Keratinocyte (primary cell): Measurements from ENCODE around the gene GLB1L2.

ENCODE experiments used
- CTCF ChIP-seq, 3 experiments: IDR thresholded peaks in 1 of 3; conservative IDR thresholded peaks in 1 of 3; optimal IDR thresholded peaks in 1 of 3; 2 replicates in 2 of 3; 3 replicates in 1 of 3; pipeline versions ENCODE3 to v1.5.1; 2011; ENCODE audit warnings: low read length in 3 of 3, mild to moderate bottlenecking in 3 of 3, moderate library complexity in 2 of 3, control low read depth in 1 of 3, inconsistent platforms in 1 of 3; ENCODE audit not compliant: insufficient read depth in 2 of 3; ENCODE audit errors: extremely low read depth in 1 of 3
- EZH2 ChIP-seq: IDR thresholded peaks from one replicate; pipeline ENCODE4 v1.6.1; 2012; ENCODE audit warnings: inconsistent platforms, mild to moderate bottlenecking, low read length, moderate library complexity

- no peak for TF ChIP-seq CTCF (optimal IDR thresholded peaks at IDR 0.05 in 1 of 3, IDR thresholded peaks at IDR 0.05 in 1 of 3, conservative IDR thresholded peaks at IDR 0.05 in 1 of 3; ENCODE audit: extremely low read depth in 1 of 3, insufficient read depth in 2 of 3, low read length in 3 of 3)
- no peak for TF ChIP-seq EZH2
Measured at GRCh38 chr11:134340354-134340964, 8.7 kb downstream of the GLB1L2 start.
